IMR-90 (cell line): ENCODE data around the gene TMEM38B. TPM values are rescaled to one million over a fixed set of nuclear protein-coding genes. Genes with fewer than 3 reads are reported as not detected.

Experiments used
- ATAC-seq: fragments of 200-7000 bp; cut with Tn5 transposase; 2 replicates; pipeline ENCODE4 v1.9.1; 2020; ENCODE audit warnings: low read depth, mild to moderate bottlenecking, moderate library complexity
- BruUV-seq: library from RNA; stranded (reverse); fragments of 400-500 nt; replicated peaks from 2 replicates; lab custom pipeline; 2021; lab: Mats Ljungman, UMichigan
- CTCF ChIA-PET: fragments of 300-600 bp; formaldehyde crosslinking; extraction: SDS; loops from one replicate; lab custom pipeline; 2021; ENCODE audit warnings: antibody characterized with exemption; lab: Yijun Ruan, JAX
- POLR2A ChIA-PET: fragments of 300-600 bp; sonication (Branson Sonifier 250); formaldehyde crosslinking; loops from one replicate; lab custom pipeline; 2022; ENCODE audit warnings: antibody characterized with exemption; ENCODE audit not compliant: unreplicated experiment; lab: Charles Lee
- DNase-seq: peaks from one replicate; pipeline ENCODE4 v3.0.0; 2013
- H2AFZ ChIP-seq: replicated peaks from 2 replicates; pipeline ENCODE3; 2013; ENCODE audit warnings: low read length, mild to moderate bottlenecking; ENCODE audit not compliant: poor library complexity
- H2AK5ac ChIP-seq: 2 replicates; pipeline ENCODE4 v1.6.1; 2013; ENCODE audit warnings: low read depth, low read length, inconsistent platforms
- H2AK9ac ChIP-seq: replicated peaks from 2 replicates; pipeline ENCODE3; 2013; ENCODE audit warnings: mild to moderate bottlenecking, low read depth, low read length, moderate library complexity; ENCODE audit not compliant: poor library complexity
- H2BK120ac ChIP-seq: 2 replicates; pipeline ENCODE4 v1.6.1; 2013; ENCODE audit warnings: low read depth, low read length, inconsistent platforms
- H2BK15ac ChIP-seq: 3 replicates; pipeline ENCODE4 v1.6.1; 2013; ENCODE audit warnings: low read depth, low read length, inconsistent platforms
- H2BK20ac ChIP-seq: 2 replicates; pipeline ENCODE4 v1.6.1; 2013; ENCODE audit warnings: low read depth, mild to moderate bottlenecking, inconsistent platforms, low read length, moderate library complexity
- H2BK5ac ChIP-seq: 2 replicates; pipeline ENCODE4 v1.6.1; 2013; ENCODE audit warnings: mild to moderate bottlenecking, low read depth, low read length, inconsistent platforms; ENCODE audit not compliant: poor library complexity, severe bottlenecking
- H3K14ac ChIP-seq: replicated peaks from 2 replicates; pipeline ENCODE4 v1.6.1; 2013; ENCODE audit warnings: low read depth, low read length, inconsistent platforms
- H3K18ac ChIP-seq: 2 replicates; pipeline ENCODE4 v1.6.1; 2013; ENCODE audit warnings: low read depth, low read length, control low read depth
- H3K23ac ChIP-seq: 2 replicates; pipeline ENCODE4 v1.6.1; 2013; ENCODE audit warnings: low read depth, low read length, inconsistent platforms
- H3K27ac ChIP-seq: 2 replicates; pipeline ENCODE4 v1.5.1; 2013; ENCODE audit warnings: mild to moderate bottlenecking, control low read depth, low read length; ENCODE audit not compliant: insufficient read depth
- H3K27me3 ChIP-seq: 2 replicates; pipeline ENCODE4 v1.6.1; 2013; ENCODE audit warnings: low read length; ENCODE audit not compliant: control insufficient read depth, insufficient read depth
- H3K36me3 ChIP-seq: 2 replicates; pipeline ENCODE4 v1.6.1; 2013; ENCODE audit warnings: low read length, mixed read lengths; ENCODE audit not compliant: control insufficient read depth, insufficient read depth
- H3K4ac ChIP-seq: 2 replicates; pipeline ENCODE4 v1.6.1; 2013; ENCODE audit warnings: low read depth, low read length, inconsistent platforms
- H3K4me1 ChIP-seq: 2 replicates; pipeline ENCODE4 v1.6.1; 2013; ENCODE audit warnings: low read length, mixed read lengths; ENCODE audit not compliant: control insufficient read depth, insufficient read depth
- H3K4me2 ChIP-seq: 2 replicates; pipeline ENCODE4 v1.6.1; 2013; ENCODE audit warnings: low read depth, mild to moderate bottlenecking, control low read depth, low read length, moderate library complexity
- H3K4me3 ChIP-seq: 2 replicates; pipeline ENCODE4 v1.5.1; 2013; ENCODE audit warnings: low read depth, mild to moderate bottlenecking, control low read depth, low read length, moderate library complexity; ENCODE audit not compliant: insufficient read depth
- H3K56ac ChIP-seq: 2 replicates; pipeline ENCODE4 v1.6.1; 2013; ENCODE audit warnings: low read length, inconsistent platforms; ENCODE audit not compliant: insufficient read depth; ENCODE audit errors: extremely low read depth
- H3K79me1 ChIP-seq, 2 experiments: 2 replicates each; pipeline ENCODE4 v1.6.1; 2013; ENCODE audit warnings: low read length in 2 of 2, inconsistent platforms in 1 of 2, low read depth in 1 of 2
- H3K9ac ChIP-seq: 2 replicates; pipeline ENCODE4 v1.6.1; 2013; ENCODE audit warnings: low read depth, low read length, control low read depth
- H3K9me1 ChIP-seq: 2 replicates; pipeline ENCODE4 v1.6.1; 2013; ENCODE audit warnings: low read length, inconsistent platforms; ENCODE audit not compliant: insufficient read depth
- H3K9me3 ChIP-seq: 2 replicates; pipeline ENCODE4 v1.6.1; 2013; ENCODE audit warnings: low read length; ENCODE audit not compliant: control insufficient read depth, insufficient read depth
- H4K20me1 ChIP-seq: 2 replicates; pipeline ENCODE4 v1.6.1; 2013; ENCODE audit warnings: low read length, inconsistent platforms; ENCODE audit not compliant: insufficient read depth
- H4K5ac ChIP-seq: 2 replicates; pipeline ENCODE4 v1.6.1; 2013; ENCODE audit warnings: mild to moderate bottlenecking, low read depth, low read length, control low read depth
- H4K8ac ChIP-seq, 2 experiments: 2 replicates each; pipeline ENCODE4 v1.6.1; 2013; ENCODE audit warnings: low read depth in 2 of 2, low read length in 2 of 2, control low read depth in 1 of 2, inconsistent platforms in 1 of 2
- H4K91ac ChIP-seq: 2 replicates; pipeline ENCODE4 v1.6.1; 2013; ENCODE audit warnings: low read depth, low read length, inconsistent platforms; ENCODE audit not compliant: insufficient read depth
- CEBPB ChIP-seq: IDR thresholded peaks from 2 replicates; pipeline ENCODE4 v1.6.1; 2012; ENCODE audit warnings: low read depth, low read length, improper control_type of control experiment
- CHD1 ChIP-seq: IDR thresholded peaks from 2 replicates; pipeline ENCODE4 v1.6.1; 2012; ENCODE audit warnings: low read depth, low read length, improper control_type of control experiment
- FOS ChIP-seq: fragments of 150-350 bp; IDR thresholded peaks from 2 replicates; pipeline ENCODE4 v1.6.1; 2016; ENCODE audit warnings: low read depth, low read length
- MXI1 ChIP-seq: IDR thresholded peaks from 2 replicates; pipeline ENCODE4 v1.6.1; 2012; ENCODE audit warnings: low read depth, mild to moderate bottlenecking, low read length, moderate library complexity, borderline replicate concordance
- USF2 ChIP-seq: fragments of 150-350 bp; IDR thresholded peaks from 2 replicates; pipeline ENCODE4 v1.6.1; 2017; ENCODE audit warnings: mild to moderate bottlenecking, antibody characterized with exemption, low read length, low read depth
- WGBS, 2 experiments: methylation state at CpG; one replicate each; pipeline versions ENCODE4 v1.1.5 to v1.1.7; 2013; ENCODE audit warnings: missing lambda C conversion rate in 2 of 2; ENCODE audit not compliant: insufficient read length in 1 of 2; ENCODE audit errors: extremely low coverage in 2 of 2; 5-methylcytosine and 5-hydroxymethylcytosine counted together
- dilution Hi-C: fragments of 300-500 bp; cut with HindIII; formaldehyde crosslinking; loops from one replicate; pipeline ENCODE4 v1.14.3; 2018; ENCODE audit warnings: low sequenced_read_pairs; ENCODE audit not compliant: unreplicated experiment
- in situ Hi-C: fragments of 300-500 bp; cut with MboI; formaldehyde crosslinking; loops from 3 replicates; pipeline ENCODE4 v1.14.3; 2019; ENCODE audit warnings: low sequenced_read_pairs, inconsistent platforms, mixed read lengths
- intact Hi-C: fragments of 100-400 bp; cut with micrococcal nuclease; formaldehyde crosslinking; loops from 2 replicates; pipeline ENCODE4 v1.10.0; 2022
- polyA plus RNA-seq, 3 experiments: library from polyadenylated mRNA; depleted of rRNA; stranded (reverse); fragments of >200 nt; gene quantifications; 2 replicates each; pipeline ENCODE4 v1.2.3, GENCODE V29; 2012; ENCODE audit warnings: low replicate concordance in 1 of 3
- total RNA-seq: library from RNA; depleted of rRNA; stranded (reverse); fragments of >200 nt; gene quantifications from 2 replicates; pipeline ENCODE4 v1.2.3, GENCODE V29; 2012

Gene TMEM38B
- total and polyA plus RNA-seq, 2 of the 4 experiments (the other 2 are of a cell fraction): 3.3 to 11.5 TPM

GRCh38 chr9:105698348-105698870 is 4.1 kb downstream of the TMEM38B start:
- POLR2A ChIA-PET: no interaction called here
- Histone ChIP-seq H3K27ac (no peak overlapping the region), H2BK15ac (no peak overlapping the region), H3K4ac (no peak overlapping the region), H3K9ac (no peak overlapping the region), H3K27me3 (peaks cover 4% of the 10 kb centered on the region), H3K4me2 (no peak overlapping the region), H4K20me1 (no peaks in the 10 kb centered on the region), H2AK9ac (no peak overlapping the region), H3K23ac (no peak overlapping the region), H2AFZ (no peak overlapping the region), H3K4me3 (no peak overlapping the region), H3K4me1 (no peaks in the 10 kb centered on the region), H3K36me3 (no peaks in the 10 kb centered on the region), H3K18ac (no peak overlapping the region), H3K79me1 (no peaks in the 10 kb centered on the region; a peak in 1 of 4 replicates), H4K5ac (no peak overlapping the region), H3K9me3 (no peaks in the 10 kb centered on the region), H3K56ac (no peak overlapping the region), H3K14ac (no peak overlapping the region), H4K8ac (no peak overlapping the region), H2AK5ac (no peak overlapping the region), H2BK120ac (no peak overlapping the region), H2BK20ac (no peak overlapping the region), H4K91ac (no peak overlapping the region), H3K9me1 (no peaks in the 10 kb centered on the region), H2BK5ac (no peak overlapping the region)
- ATAC-seq (no peak), DNase-seq (no peak)
- TF ChIP-seq USF2 (no peak), CHD1 (no peak), FOS (no peak), MXI1 (no peak), CEBPB (no peak)
- CTCF ChIA-PET: no interaction called here
- intact Hi-C loops: no loop called here
- BruUV-seq: no TSS peak
- in situ Hi-C loops: no loop called here
- dilution Hi-C loops: no loop called here
- WGBS, 2 experiments: no CpG with 5 or more reads among the region's 1 CpG
